HG02642 (cell line): ENCODE results near the gene C16orf95.
"Not testable (repeated sequence)": the region's sequence is repeated elsewhere in the genome, so short reads cannot be mapped to it uniquely, and the experiment has no call there.

Source experiments
- ATAC-seq: cut with Tn5 transposase; IDR thresholded peaks from one replicate; pipeline ENCODE4 v1.9.1; 2021; ENCODE audit warnings: mild to moderate bottlenecking; ENCODE audit not compliant: unreplicated experiment, poor library complexity

Gene C16orf95, protein sequence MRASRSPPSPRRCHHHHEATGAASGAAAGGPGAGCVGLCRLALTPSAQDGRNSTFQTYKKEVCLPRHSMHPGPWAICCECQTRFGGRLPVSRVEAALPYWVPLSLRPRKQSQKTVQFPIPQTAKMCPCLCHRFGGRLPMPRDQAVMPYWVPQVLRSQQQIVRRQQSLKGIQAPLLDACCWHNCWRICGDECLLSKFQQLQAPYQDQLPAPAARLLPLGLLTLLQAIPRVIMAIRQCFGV

GRCh38 chr16:87316923-87317749 lies at the start of gene C16orf95:
C16orf95 (minus strand) TSS chr16:87317392; CDS start chr16:87317242, 150 bp downstream.
- ATAC-seq, result peak; percentile 94

GRCh38 chr16:87366930-87367329 lies 49.7 kb upstream of the C16orf95 start:
- ATAC-seq, result no peak

- no peak for ATAC-seq
These were observed 49.1 kb upstream of the C16orf95 start for GRCh38 chr16:87366288-87366687.

- ATAC-seq, result no peak
These were observed 48.0 kb upstream of the C16orf95 start for GRCh38 chr16:87365021-87365713.

DNA sequence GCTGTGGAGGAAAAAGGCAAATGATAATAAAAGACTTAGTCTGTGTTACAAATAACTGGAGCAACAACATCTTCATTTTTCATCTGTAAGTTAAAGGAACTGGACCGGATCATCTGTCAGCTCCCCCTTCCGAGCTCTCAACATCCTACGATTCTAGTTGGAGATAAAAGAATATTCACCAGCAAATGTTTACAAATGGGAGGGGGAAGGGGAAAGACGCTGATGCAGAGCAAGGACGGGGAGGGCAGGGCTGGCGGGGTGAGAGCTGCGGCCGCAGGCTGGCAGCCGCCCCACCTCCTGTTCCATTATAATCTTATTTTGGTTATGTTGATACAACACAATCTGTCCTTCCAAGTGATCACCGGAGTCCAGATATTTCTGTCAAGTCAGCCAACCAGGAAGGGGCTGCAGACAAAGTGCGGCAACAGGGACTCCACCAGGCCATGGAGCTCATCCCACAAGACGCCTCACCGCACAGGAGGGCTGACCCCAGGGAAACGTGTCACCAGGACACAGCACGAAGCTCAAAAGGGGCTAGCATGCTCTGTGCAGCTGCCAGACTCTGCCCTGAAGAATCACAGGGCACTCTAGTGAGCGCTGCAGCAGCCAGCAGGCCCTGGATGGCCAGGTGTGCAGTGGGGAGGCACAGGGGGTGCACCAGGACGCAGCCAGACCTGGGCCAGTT lies 46.7 kb upstream of the C16orf95 start:
- no peak for ATAC-seq

DNA sequence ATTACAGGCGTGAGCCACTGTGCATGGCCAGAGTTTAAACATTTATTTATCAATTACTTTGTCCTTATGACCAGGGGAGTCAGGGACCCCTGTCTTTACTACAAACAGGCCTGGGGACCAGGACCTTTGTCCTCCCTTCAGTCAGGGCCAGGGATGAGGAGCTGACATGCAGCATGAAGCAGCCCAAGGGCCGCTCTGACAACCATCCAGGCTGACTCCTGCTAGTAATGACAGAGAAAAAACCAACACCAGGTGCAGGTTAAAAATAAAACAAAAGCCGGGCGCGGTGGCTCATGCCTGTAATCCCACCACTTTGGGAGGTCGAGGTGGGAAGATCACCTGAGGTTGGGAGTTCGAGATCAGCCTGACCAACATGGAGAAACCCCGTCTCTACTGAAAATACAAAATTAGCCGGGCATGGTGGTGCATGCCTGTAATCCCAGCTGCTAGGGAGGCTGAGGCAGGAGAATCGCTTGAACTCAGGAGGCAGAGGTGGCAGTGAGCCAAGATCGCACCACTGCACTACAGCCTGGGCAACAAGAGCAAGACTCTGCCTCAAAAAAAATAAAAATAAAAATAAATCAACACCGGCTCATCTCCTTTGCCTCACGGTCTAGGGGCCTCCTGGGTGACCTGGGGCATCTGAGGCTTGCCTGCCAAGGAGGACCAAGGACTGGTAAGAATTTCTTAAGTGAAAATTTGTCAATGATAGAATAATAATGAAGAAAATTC lies 45.8 kb upstream of the C16orf95 start:
- ATAC-seq, result not testable (repeated sequence)

GRCh38 chr16:87361916-87362619 lies 44.9 kb upstream of the C16orf95 start:
- no peak for ATAC-seq

GRCh38 chr16:87360862-87361610 lies 43.8 kb upstream of the C16orf95 start:
- no peak for ATAC-seq

- no peak for ATAC-seq
These were observed 41.9 kb upstream of the C16orf95 start for GRCh38 chr16:87359121-87359520.

DNA sequence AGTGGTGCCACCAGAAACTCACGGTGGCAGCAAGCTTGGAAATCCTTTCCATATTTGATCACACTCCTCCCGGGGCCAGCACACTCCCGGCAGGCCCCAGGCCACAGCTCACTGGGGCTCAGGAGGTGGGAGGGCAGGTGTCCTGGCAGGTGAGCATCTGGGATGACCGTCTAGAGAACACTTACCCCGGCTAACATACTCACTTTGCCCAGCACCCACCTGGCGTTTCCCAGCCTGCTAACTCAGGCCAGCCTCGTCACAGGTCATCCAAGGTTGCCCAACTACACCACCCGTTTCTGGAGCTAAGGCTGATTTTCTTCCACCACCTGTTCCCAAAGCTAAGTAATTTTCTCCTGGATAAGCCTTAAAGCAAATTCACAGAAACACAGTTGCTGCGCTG lies 41.5 kb upstream of the C16orf95 start:
- no peak for ATAC-seq

DNA sequence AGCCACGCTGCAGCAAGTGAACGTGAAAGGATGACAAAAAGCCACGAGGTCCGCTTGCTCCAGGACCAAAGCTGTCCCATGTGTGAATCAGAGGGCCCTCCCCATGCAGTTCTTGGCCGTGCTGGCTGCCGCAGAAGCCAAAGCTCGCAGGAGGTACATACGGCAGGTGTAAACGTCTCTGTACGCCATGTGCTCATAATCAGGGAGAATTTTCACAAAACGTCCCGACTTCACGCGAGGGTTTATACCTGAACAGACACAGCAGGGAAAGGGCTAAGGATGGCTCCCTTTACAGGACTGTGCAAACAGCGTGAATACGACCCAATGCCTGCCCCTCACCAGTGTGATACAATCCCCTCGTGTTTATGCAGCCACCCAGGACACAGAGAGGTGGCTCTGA lies 41.1 kb upstream of the C16orf95 start:
- no peak for ATAC-seq

- no peak for ATAC-seq
These were observed 39.3 kb upstream of the C16orf95 start for GRCh38 chr16:87356491-87356853.

- no peak for ATAC-seq
These were observed 36.4 kb upstream of the C16orf95 start for GRCh38 chr16:87353613-87354012.

DNA sequence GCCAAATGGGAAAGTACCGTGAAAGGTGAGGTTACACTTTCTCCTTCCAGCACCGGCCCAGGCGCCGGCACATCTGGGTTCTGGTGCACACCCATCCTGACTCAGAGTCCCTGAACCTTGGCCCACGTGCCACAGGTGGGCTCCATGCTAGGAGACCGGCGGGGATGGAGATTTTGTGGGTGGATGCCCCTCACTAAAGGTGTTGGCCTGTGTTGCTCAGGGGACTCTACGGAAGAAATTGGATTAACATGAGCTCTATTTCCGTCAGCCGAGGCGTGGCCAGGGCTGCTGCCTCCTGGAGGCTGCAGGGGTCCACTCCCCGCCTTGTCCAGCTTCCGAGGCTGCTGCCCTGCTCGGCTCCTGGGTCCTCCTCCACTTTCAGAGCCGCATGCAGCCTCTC lies 35.6 kb upstream of the C16orf95 start:
- no peak for ATAC-seq

DNA sequence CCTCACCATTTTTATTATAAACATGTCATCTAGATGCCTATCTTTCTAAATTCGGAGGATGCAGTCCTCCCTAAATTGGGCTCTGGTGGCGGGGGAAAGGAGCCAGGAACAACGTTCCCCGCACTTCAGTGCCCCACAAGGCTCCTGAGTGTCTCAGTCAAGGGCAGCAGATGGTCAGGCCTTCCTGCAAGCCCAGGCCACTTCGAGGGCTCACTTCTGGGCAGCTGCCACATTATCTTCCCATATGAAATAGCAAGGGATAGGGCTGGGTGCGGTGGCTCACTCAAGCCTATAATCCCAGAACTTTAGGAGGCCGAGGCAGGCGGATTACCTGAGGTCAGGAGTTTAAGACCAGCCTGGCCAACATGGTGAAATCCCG lies 34.1 kb upstream of the C16orf95 start:
- no peak for ATAC-seq

DNA sequence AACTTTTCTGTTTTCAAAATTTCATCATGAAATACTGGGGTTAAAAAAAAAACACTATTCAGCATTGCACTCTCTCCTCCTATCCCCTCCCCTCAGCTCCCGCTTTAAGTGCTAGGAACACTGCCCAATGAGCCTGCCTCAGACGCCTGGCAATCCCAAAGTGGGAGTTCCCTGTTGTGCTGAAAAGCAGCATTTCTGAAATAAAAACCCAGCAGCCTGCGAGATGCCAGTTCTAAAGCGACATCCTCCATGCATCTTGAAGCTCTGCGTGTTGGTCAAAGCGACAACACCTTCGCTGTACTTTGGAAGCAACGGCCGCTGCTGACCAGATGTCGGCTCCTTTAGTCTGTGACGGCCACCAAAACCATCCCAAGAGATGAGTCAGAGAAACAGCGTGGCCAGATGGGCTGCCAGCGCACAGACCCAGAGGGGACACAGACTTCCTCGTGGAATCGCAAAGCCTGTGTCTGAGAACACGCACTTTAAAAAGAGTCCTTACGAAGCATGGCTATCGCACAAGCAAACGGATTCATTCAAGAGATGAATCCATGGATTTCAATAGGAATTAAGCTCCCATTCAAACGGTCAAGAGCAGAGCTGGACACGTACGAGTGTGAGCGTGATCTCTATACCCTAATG lies 33.6 kb upstream of the C16orf95 start:
- ATAC-seq, result no peak

DNA sequence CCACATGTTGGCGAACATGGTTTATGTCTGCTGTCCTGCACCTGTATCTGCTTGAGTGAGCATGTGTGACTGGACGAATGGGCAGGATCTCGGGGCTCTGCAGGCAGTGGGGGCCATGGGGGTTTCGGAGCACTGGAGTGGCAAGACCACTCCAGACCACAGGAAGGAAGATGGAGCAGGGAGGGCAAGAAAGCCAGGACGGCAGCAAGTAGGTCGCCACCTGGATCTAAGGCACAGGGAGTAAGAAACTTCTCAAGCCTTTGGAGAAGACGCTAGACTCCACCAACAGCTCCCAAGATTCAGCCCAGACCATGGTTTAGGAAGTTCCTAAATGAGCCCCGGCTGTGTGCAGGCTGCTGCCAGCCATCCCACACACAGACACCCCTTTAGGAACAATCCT lies 32.8 kb upstream of the C16orf95 start:
- no peak for ATAC-seq

DNA sequence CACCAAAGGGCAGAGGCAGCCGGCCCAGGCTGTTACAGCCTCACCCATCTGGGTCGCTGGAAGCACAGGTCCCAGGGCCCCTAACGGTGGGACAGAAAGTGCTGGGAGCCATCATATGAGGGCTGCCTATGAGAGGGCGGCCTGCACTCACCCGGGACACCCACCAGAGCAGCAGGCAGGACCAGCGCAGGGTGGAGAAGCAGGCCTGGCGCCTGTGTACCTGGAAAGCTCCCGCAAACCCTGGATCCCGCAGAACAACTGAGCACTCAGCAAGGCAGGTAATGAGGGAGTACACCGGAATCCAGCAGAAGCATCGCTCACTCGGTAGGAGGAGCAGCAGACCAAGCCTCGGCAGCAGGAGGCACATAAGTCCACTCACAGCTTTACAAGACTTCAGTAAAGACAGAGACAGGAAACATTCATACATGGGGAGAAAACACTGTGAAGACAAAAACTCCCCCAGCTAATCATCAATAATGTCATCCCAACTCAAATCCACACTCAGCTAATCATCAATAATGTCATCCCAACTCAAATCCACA lies 31.5 kb upstream of the C16orf95 start:
- no peak for ATAC-seq
